SU-DHL-6 (cell line): ENCODE results near the gene ANGPTL8.

Experiments
- EZH2phosphoT487 ChIP-seq: fragments of 200-600 bp; sonication (generic), shearing (Covaris generic); conservative IDR thresholded peaks from 2 replicates; pipeline ENCODE4 v1.6.1; 2018; ENCODE audit warnings: mild to moderate bottlenecking, antibody characterized with exemption, low read length, moderate library complexity, mixed read lengths
- TF ChIP-seq, protein P1 (sequence below): fragments of 200-600 bp; sonication (generic); IDR thresholded peaks from one replicate; pipeline ENCODE4 v1.5.1; 2017; ENCODE audit warnings: antibody characterized with exemption, mild to moderate bottlenecking, low read length, moderate library complexity; ENCODE audit not compliant: insufficient read depth, poor library complexity, severe bottlenecking

DNA sequence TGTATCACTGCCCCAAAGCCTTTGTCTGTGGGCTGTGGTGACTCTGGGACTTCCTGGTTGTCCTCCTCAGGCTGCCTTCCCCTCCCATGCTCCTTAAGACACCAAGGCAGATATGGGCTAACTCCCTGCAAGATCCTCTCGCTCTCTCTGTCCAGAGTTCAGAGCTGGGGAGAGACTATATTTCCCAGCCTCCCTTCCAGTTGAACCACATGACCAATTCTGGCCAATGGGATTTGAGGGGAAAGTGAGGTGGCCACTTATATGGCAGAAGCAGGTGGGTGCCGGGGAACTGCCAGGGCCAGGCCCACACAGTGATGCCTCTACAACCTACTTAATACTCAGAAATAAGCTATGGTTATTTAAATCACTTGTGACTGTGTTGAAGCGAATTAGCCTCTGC is 16.2 kb upstream of the ANGPTL8 start:
- TF ChIP-seq, protein P1, sequence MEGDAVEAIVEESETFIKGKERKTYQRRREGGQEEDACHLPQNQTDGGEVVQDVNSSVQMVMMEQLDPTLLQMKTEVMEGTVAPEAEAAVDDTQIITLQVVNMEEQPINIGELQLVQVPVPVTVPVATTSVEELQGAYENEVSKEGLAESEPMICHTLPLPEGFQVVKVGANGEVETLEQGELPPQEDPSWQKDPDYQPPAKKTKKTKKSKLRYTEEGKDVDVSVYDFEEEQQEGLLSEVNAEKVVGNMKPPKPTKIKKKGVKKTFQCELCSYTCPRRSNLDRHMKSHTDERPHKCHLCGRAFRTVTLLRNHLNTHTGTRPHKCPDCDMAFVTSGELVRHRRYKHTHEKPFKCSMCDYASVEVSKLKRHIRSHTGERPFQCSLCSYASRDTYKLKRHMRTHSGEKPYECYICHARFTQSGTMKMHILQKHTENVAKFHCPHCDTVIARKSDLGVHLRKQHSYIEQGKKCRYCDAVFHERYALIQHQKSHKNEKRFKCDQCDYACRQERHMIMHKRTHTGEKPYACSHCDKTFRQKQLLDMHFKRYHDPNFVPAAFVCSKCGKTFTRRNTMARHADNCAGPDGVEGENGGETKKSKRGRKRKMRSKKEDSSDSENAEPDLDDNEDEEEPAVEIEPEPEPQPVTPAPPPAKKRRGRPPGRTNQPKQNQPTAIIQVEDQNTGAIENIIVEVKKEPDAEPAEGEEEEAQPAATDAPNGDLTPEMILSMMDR, result no peak
- no peak for TF ChIP-seq EZH2phosphoT487
